GM19035 (cell line): ENCODE data around the gene SPTBN2.
"Not testable (repeated sequence)": the region's sequence is repeated elsewhere in the genome, so short reads cannot be mapped to it uniquely, and the experiment has no call there.

Source experiments
- ATAC-seq: cut with Tn5 transposase; IDR thresholded peaks from one replicate; pipeline ENCODE4 v1.9.1; 2021; ENCODE audit not compliant: unreplicated experiment

The SPTBN2 gene

DNA sequence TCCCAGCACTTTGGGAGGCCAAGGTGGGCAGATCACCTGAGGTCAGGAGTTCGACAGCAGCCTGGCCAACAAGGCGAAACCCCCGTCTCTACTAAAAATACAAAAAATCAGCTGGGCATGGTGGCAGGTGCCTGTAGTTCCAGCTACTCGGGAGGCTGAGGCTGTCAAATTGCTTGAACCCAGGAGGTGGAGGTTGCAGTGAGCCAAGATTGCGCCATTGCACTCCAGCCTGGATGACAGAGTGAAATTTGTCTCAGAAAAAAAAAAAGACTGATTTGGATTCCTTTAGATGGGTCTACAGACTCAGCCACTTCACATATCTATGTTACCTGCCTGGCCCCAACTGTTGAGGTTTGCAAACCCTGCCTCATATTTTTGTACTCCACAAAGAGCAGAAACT, 4.8 kb downstream of the SPTBN2 start:
- not testable (repeated sequence) for ATAC-seq

GRCh38 chr11:66723693-66724092, 5.3 kb downstream of the SPTBN2 start:
- ATAC-seq = no peak

DNA sequence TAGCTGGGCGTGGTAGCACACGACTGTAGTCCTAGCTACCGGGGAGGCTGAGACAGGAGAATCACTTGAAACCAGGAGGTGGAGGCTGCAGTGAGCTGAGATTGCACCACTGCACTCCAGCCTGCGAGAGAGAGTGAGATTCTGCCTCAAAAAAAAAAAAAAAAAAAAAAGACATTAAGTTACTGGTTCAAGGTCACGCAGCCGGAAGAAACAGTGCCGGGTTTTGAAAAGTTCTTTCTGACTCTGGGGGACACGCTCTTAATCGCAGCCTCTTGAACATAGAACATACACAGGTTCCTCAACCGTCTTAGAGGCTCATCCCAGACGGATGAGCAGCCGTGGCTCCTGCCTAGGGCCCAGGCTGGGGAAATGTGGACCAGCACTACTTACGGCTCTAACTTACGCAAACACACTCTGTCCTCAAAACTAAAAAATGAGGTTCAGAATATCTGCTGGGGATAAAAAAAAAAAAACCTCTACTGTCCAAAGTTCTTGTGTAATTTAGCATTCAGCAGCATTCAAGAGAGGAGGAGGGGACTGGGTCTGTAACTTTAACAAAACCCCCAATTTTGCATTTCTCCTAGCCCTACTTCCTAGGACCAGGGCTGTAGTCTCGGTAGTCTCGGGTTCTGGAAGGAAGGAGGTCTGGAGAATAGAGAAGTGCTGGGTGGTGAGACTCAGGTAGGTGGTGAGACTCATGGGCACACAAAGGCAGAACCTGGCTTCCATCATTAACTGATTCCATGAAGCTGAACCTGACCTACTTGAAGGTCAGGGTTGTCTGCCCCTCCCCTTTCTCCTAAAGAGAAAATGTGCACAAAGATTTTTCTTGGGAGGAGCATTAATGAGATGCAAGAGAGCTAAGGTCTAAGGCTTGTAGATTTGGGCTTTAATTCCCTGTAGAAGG, 6.0 kb downstream of the SPTBN2 start:
- ATAC-seq = no peak

DNA sequence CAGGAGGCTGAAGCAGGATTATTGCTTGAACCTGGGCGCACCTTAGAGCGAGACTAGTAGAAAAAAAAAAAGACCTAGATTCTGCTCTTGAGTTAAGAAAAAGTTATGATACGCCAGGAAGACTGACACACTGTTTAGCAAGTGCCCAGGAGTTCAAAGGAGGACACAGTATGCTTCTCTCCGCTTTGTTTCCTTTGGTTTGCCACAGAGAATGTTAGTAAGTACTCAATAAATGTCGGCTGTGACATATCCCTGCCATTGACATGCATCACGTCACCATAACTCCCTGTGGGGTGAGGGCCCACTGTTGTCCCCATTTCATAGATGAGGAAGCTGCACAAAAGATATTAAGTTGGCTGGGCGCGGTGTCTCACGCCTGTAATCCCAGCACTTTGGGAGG, 7.1 kb downstream of the SPTBN2 start:
- ATAC-seq = no peak

DNA sequence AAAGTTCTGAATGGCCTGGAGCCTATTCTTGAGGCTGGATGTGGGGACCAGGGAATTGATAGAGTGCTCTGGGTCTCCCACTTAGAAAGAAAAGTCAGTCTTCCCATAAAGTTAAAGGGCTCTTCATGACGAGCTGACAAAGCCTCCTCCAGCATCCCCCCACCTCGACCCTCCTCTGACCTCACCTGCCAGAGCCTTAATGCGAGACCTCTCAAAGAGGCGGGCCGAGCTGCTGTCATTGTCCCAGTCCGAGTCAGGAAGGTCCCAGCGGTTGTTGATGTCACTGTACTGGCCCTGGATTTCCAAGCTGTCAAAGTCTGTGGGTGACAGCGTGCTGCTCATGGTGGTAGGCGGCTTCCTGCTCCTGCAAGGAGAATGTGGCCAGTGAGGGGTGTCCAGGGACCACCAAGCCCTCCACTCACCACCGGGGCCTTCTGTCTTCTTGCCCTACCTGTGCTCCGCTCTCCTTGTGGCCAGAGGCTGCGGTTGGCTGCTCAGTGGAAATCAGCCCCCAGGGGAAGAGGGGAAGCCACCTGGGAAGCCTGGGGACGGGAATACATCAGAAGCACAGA, 8.0 kb downstream of the SPTBN2 start:
- no peak for ATAC-seq

GRCh38 chr11:66720223-66720898, 8.7 kb downstream of the SPTBN2 start:
- ATAC-seq = no peak

- ATAC-seq = no peak
Measured at GRCh38 chr11:66719111-66719872, 9.7 kb downstream of the SPTBN2 start.

DNA sequence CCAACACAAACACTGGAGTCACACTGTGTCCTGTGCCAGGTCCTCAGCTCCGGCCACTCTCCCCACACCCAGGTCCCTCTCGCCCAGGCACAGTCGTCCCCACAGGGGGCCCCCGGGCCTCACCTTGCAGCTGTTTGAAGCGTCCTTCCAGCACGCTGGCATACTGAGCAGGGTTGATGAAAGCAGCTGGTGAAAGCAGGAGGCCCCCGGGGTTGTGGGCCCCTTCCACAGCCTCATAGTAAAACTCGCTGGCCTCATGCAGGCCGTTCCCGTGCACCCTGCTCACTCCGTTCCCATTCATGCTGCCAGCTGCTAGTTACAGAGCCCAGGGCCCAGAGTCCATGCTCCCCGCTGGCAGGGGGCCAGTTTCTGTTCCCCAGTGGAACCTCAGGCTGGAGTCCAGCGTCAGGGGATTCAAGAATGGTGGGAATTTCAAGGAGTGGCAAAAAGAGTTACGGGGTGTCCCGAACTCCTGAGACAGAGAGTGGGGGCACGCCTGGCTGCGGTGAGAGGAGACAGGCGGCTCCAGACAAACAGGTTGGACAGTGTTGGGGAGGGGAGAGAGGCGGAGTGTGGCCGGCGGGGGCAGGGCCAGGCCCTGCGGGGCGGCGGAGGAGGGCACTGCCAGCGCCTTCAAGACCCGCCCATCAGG, 10.6 kb downstream of the SPTBN2 start:
- ATAC-seq = no peak

- ATAC-seq = no peak
Measured at GRCh38 chr11:66717925-66718319, 11.1 kb downstream of the SPTBN2 start.

- no peak for ATAC-seq
Measured at GRCh38 chr11:66716996-66717395, 12.0 kb downstream of the SPTBN2 start.

- ATAC-seq = no peak
Measured at GRCh38 chr11:66715346-66716085, 13.5 kb downstream of the SPTBN2 start.

GRCh38 chr11:66713746-66714480, 15.1 kb downstream of the SPTBN2 start:
- ATAC-seq = no peak

DNA sequence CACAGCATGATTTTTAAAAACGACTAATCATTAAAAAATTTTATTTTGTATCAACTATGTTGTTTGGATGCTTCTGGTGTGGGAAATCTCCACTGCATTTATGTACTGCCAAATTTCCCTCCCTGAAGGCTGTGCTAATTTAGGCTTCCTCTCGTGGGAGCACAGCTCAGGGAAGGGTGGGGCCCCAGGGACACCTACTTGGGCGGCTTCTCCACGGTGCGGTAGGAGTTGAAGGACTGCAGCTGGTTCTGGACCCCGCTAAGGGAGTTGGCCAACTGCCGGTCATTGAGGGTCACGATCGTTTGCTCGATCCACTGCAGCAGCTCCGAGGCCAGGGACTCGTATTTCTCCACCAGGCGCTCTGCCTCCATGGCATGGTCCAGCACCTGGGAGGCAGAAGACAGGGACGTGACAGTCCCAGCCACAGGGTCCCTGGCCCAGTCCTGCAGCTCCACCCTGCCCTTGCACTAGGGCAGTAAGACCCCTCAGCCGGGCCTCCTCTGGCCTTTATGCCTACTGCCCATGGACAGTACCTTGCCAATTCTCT, 18.6 kb downstream of the SPTBN2 start:
- no peak for ATAC-seq

DNA sequence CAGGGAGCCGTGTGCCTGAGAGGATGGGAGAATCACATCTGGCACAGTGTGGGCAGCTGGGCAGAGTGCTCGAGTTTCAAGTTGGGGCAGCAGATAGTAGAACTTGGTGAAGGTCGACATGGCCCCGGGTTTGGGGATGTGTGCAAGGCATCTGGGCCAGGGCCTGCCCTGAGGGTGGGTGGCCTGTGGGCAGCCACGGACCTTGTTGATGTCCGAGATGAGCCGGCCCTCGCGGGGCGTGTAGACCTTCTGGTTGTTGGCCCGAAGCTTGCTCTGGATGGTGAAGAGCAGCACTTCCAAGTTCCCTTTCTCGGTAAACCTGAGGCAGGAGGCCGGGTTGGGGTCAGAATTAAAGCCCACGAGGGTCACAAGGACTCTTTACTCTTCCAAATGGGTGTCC, 20.3 kb downstream of the SPTBN2 start:
- no peak for ATAC-seq

- ATAC-seq = no peak
Measured at GRCh38 chr11:66708094-66708493, 20.9 kb downstream of the SPTBN2 start.

GRCh38 chr11:66707486-66707885, 21.5 kb downstream of the SPTBN2 start:
- ATAC-seq = no peak

DNA sequence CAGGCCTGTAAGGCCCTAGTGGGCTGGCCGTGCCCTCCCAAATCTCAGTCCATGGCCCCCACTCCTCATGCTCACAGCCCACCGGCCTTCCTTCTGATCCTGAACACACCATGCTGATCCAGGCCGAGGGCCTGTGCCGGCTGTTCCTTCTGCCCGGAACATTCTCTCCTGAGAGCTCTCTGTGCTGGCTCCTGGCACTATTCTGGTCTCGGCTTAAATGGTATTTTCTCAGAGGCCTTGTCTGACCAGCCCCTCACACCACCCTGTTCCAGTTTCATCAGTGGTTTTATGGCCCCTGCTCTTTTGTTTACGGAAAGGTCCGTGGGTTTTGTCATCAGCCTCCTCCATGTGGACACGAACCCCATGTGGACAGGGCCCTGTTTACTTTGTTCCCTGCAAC, 22.0 kb downstream of the SPTBN2 start:
- ATAC-seq = no peak

DNA sequence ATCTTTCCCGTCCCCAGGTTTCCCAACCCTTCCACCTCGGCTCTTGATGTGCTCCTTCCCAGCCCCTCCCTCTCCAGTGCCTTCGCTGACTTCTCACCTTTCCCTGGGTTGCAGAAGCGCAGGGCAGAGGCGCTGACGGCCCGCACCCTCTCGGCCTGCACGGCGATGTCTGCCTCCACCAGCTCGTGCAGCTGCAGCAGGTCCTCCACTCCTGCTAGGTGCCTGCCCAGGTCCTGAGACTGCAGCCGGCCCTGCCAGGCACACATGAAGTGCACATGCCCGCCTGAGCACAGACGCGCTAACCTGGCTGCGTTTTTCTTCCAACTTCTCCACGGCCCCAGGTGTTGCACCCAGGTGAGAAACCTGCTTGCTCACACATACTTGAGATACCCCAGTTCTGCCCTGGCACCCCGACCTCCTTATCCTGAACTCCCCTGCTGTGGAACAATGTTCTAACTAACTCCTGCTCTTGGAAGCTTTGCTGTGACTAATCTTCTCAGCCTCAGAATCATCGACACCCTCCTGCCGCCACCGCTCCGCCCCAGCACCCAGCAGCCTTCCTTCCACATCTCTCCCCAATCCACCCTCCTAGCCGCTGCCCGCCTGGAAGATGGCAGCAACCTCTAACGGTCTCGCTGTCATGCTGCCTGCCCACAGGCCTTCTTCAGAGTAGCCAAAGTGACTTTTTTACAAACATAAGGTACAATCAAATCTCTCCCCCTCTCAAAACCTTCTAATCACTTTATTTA, 23.3 kb downstream of the SPTBN2 start:
- ATAC-seq = no peak
